DLD1 (cell line): ENCODE measurements around the gene CAPS.
"Not testable (repeated sequence)": the region's sequence is repeated elsewhere in the genome, so short reads cannot be mapped to it uniquely, and the experiment has no call there.

Source experiments
- in situ Hi-C: cut with HindIII; loops from 2 replicates; pipeline ENCODE4 v1.10.0; 2017; ENCODE audit warnings: low sequenced_read_pairs

CAPS gene

DNA sequence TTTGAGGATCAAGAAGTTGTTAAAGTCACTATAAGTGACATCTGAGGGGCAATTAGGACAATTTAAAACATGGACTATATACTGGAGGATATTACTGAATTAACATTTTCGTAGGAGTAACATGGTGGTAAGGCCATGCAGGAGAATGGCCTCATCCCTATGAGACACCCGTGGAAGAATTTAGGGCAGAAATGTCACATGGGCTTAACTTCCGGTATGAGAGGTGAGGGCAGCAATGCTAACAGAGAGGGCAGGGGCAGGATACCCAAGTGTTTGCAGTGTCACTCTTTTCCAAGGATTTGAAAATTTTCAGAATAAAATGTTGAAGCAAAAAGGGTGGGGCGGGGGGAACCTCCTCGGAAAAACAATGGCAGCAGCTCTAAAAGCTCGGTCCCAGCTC is 40.2 kb downstream of the CAPS start:
- in situ Hi-C loops, result no loop called here

DNA sequence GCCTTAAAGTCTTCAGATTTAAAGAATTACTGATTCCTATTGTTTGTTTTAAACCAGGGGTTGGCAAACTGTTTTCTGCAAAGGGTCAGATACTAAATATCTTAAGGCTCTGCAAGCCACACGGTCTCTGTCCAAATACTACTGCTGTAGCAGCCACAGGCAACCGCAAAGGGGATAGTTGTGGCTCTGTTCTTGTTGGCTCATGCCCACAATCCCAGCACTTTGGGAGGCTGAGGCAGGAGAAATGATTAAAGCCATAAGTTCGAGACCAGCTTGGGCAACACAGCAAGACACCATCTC is 41.5 kb downstream of the CAPS start:
- in situ Hi-C loops, result no loop called here

DNA sequence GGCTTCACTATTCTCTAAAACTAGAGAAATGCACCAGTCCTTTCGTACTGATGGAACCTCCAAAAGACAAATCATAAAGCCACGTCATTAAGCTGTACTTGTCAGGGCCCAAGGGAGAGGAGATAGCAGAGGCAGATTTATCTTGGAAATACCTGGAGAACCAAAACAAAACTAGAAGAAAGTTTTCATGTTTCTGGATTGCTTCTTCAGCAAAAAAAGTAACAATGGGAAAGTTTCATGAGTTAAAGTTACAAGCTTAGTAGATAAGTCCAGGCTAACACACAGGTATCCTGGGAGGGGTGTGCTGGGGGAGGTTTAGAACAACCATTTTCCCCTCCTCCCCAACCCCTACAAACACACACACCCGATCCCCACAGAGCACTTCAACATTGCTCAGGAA is 42.3 kb downstream of the CAPS start:
- in situ Hi-C loops, result no loop called here

DNA sequence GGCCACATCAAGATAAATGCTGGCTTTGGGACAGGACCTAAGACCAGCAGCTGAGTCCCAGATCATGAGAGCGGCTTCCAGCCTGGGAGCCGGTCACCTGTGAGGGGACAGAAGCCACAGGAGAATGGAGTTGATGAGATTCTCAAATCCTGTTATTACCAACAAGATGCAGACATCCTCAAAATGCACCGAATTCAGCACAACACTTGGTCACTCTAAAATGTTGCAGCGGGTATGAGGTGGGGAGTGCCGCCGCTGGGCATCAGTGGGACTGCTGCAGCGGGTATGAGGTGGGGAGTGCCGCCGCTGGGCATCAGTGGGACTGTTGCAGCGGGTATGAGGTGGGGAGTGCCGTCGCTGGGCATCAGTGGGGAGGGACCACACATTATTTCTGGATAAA is 42.7 kb downstream of the CAPS start:
- in situ Hi-C loops, result no loop called here

DNA sequence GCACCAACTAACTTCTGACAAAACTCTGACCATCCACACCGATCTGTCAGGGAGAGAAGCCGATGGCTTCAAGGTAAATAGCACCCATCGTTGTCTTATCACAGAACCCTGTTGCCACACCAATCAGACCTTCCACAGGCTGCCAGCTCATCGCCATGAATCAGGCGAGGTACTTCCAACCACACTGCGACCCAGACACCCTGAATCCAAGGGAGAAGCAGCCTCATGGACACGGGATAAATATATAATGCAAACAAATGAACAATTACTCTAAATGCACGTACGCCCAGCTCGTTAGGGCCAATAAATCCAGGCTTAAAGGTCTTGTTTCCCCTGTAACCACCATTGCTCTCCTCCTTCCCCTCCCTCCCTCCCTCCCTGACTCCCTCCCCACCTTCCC is 43.1 kb downstream of the CAPS start:
- in situ Hi-C loops, result no loop called here

DNA sequence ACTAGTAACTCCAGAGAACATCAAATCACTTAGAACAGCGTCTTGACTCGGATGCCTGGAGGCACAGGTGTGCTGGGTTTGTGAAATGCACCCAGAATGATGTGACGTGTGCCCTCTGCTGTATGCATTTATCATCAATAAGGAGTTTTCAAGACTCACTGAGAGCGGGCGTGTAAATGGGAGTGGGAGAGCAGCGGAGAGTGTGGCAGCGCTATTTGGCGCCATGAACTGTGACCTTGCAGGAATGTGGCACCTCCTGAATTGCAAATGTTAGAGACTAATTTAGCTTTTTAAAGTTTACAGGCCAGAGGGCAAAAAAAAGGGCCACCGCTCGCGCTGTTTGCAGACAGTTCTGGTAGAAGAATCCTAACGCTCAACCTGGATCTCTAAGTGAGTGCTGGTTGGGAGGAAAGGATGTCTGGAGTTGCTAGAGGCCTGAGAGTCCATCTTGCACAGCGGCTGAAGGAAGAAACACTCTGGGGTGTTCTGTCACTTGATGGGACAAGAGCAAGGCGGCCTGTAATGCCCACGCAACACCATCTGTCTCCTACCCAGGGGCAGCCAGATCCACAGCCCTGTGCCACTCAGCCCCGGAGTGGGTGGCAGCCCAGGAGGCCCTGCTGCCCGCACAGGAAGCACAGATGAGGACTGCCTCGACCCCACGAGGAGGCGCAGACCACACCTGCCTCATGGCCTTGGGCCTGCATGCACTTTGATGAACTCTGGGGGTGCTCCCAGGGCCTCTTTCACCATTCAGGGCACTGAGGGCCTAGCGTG is 44.2 kb downstream of the CAPS start:
- in situ Hi-C loops, result no loop called here

DNA sequence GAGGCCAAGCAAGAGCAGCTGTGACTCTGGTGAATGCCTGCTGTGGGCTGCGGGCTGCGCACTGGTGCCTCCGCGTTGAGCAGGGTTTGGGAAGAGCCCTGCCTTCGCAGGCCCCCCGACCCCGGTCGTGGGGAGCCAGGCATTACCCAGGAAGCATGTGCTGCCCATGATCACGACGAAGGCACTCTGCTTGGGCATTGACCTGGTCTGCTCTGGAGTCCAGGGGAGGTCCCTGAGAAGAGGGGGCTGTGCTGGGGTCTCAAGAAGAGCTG is 44.7 kb downstream of the CAPS start:
- in situ Hi-C loops, result no loop called here

DNA sequence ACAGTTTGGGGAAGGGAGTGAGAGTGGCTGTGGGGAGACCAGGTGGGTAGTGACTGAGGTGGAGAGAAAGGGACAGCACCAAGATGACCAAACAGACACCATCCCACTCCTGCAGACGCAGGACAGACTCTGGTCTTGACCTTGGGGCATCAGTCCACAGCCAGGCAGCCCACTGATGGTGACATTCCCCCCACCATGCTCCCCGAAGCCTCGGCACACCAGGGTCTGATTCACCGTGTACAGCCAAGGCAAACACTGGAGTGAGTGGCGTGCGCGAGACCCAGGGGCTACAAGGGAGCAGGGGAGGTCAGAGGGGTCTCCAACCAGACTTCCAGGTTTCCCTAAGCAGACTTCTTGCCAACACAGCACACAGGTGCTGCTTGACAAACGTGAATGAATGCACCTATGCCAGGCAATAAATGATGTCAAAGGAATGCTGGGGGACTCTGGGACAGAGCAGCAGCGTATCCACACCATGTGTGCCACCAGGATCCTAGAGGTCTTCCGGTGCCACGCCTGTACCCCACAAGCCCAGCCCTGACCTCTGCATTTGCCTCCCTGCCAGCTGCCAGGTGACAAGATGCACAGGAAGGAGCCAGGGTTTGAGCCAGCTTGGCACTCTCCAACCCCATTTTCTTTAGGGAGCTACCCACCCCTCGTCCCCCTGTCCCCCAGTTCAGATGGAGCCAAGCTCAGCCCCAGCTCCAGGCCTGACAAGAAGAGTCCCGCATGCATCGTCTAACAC is 45.4 kb downstream of the CAPS start:
- in situ Hi-C loops, result no loop called here

DNA sequence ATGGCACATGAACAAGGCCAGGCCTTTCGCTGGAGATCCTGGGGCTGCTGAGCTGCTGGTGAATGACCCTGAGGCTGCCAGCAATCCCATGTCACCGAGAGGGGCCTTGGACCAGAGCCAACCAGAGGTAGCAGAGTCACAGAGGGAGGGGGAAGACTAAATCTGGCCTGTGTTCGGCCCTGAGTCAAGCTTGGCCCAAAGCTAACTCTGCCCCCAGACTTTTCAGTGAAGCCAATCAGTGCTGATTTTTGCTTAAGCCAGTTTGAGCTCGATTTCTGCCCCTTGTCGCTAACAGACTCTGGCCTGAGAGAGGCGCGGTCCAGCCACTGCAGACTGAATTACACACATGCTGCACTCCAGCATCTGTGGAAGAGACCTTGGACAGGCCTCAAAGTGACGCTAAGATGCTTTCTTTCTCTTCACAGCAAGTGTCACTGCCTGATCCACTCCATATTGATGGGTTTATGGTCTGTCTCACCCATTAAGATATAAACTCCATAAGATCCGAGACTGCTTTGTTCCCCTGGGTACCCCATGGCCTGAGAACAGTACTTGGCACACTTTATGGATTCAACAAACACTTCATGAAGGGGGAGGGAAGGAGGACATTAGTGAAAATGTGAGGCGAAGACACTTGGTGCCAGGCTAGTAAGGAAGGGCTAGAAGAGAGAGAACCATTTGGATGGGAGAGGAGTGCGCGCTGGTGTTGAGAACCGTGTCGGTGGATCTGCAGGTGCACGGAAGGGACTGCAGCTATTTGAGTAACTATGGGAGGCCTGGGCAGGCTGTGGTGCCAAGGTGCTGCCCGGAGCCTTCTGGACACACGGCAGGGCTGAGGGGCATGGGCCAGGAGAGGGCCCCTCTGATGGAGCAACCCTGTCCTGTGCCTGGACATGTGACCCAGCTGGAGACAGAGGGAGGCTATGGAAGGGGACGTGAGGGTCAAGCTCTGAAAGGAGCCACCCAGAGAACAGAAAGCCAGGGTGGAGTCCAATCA is 46.2 kb downstream of the CAPS start:
- in situ Hi-C loops, result no loop called here

DNA sequence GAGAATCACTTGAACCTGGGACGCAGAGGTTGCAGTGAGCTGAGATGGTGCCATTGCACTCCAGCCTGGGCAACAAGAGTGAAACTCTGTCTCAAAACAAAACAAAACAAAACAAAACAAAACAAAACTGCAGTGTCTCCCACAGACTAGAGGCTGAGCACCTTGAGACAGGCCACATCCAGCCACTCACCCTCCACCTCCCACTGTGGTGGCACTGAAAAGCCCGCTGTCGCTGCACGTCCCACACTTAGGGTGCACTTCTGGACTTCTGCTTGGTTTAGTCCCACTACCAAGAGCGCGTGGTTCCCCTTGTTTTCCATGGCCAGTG is 47.6 kb downstream of the CAPS start:
- in situ Hi-C loops, result not testable (repeated sequence)

DNA sequence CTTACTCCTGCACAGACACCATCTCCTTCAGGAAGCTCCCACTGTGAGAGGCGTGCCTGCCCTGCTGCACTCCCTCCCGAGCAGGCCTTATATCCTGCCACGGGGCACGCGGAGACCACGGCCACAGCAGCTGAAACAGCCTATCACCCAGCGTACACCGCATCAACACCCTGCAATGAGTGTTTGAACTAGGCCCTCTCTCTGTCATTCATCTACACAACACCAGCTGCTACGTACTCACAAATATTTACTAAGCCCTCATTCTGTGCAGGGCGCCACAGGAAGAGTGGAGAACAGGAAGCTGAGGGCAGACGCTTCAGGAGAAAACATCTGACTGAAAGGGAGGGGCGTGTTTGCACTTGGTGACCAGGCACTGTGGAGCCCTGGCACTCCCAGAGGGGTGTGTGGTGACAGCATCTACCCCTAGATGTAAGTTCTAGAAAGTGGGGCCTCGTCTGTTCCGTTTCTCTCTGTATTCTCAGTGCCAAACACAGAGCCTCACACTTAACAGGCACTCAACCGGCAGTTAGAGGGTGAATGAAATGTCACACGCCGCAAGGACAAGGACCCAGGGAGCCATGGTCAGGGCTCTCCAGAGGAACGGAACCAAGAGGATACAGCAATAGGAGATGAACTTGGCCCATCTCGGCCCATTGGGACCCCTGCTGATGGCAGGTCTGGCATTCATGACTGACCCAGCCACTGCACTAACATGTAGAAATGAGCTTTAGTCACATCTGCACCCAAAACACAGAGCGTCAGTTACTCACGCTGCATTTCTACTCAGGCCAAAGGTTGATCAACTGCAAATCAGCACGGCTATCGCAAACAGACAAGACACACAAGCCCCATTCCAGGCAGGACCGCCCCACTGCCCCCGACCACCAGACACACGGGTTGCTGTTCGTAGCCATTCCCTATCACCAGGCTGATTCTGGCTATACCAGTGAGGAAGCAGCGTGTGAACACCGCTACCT is 48.2 kb downstream of the CAPS start:
- in situ Hi-C loops, result no loop called here

DNA sequence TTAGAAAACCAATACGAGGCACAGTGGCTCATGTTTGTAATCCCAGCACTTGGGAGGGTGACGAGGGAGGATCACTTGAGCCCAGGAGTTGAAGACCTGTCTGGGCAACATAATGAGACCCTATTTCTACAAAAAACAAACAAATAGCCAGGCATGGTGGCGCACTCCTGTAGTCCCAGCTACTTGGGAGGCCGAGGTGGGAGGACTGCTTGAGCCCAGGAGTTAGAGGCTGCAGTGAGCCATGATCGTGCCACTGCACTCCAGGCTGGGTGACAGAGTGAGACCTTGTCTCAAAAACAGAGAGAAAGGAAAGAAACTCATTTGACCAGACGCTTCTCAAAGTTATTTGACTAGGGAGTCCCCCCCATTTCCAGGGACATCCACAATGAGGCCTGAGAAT is 49.2 kb downstream of the CAPS start:
- in situ Hi-C loops, result not testable (repeated sequence)

DNA sequence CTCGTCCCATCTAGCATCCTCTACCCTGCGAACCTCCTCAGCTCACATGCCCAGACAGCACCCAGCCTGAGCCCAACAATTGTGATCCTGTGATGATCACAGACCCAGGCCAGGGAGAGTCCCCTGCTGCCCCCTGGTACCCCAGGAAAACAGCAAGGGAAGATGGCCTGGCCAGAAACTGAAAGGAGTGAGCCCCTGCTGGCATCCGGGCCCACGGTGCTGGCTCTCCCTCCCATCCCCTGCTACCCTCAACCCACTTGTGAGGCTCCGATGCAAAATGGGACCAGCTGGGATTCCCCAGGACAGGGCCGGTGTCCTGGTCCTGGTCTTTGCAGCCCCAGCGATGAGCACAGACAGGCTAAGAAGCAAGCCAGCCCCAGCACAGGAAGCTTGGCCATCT is 49.8 kb downstream of the CAPS start:
- in situ Hi-C loops, result no loop called here

DNA sequence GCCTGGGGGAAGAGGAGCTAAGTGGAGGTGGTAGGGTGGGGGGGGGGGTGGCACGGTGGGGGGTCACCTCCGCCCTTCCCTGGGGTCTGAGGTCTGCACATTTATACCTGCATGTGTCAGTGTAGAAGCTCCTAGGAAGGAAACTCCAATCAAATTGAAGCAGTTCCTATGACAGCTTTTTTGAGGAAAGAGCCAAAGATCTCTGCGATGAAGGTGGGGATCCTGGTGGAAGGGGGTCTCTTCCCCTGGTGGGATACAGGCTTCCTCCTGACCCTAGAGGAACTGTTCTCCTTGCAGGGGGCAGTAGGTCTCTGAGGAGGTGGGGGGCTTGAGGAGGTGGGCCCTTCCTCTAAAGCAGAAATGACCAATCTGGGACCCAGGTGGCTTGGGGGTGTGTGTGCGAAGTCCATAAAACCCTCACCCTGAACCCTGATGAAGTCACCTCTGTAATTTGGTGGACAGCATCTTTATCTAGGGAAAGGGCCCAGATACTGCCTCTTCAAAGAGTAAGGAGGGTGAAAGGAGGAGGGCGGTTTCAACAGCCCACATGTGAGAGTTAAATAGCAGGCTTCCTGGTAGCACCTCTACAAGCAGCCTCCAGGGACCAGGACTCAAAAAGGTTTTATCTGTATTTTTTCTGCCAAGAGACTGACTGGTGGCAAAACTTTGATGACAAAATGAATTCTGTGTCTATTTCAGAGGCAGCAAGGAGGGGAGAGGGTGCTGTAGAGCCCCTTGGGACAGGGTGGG is 50.9 kb downstream of the CAPS start:
- in situ Hi-C loops, result no loop called here
